Keratinocyte (primary cell): ENCODE measurements around the gene HBA1. TPM values are rescaled to one million over a fixed set of nuclear protein-coding genes. Genes with fewer than 3 reads are reported as not detected.

Source experiments
- DNase-seq: peaks from one replicate; pipeline ENCODE4 v3.0.0-alpha.2; 2011; ENCODE audit warnings: low read depth, missing footprints, low spot score
- FAIRE-seq: peaks from 2 replicates; lab custom pipeline; 2011; peaks lifted over from hg19 to GRCh38; lab: Jason Lieb, UNC
- H2AFZ ChIP-seq: 2 replicates; pipeline ENCODE4 v1.6.0; 2012; ENCODE audit warnings: low read length, control low read depth, inconsistent platforms; ENCODE audit not compliant: control insufficient read depth
- H3K27ac ChIP-seq: 2 replicates; pipeline ENCODE4 v1.5.1; 2011; ENCODE audit warnings: low read length; ENCODE audit not compliant: control insufficient read depth, insufficient read depth
- H3K27me3 ChIP-seq: 3 replicates; pipeline ENCODE4 v1.6.0; 2011; ENCODE audit warnings: low read length; ENCODE audit not compliant: control insufficient read depth, insufficient read depth; ENCODE audit errors: extremely low read depth
- H3K36me3 ChIP-seq, 2 experiments: 2 replicates in 1 of 2; 3 replicates in 1 of 2; pipeline ENCODE4 v1.5.1; 2011; ENCODE audit warnings: low read length in 2 of 2, mild to moderate bottlenecking in 1 of 2; ENCODE audit not compliant: control insufficient read depth in 2 of 2, insufficient read depth in 2 of 2; ENCODE audit errors: extremely low read depth in 1 of 2
- H3K4me1 ChIP-seq: 3 replicates; pipeline ENCODE4 v1.5.1; 2011; ENCODE audit warnings: low read length; ENCODE audit not compliant: control insufficient read depth, insufficient read depth; ENCODE audit errors: extremely low read depth
- H3K4me2 ChIP-seq: 3 replicates; pipeline ENCODE4 v1.6.0; 2011; ENCODE audit warnings: low read depth, low read length; ENCODE audit not compliant: control insufficient read depth, insufficient read depth; ENCODE audit errors: extremely low read depth
- H3K4me3 ChIP-seq, 3 experiments: fragments of 200-600 bp in 1 of 3; sonication (generic) in 1 of 3; 2 replicates in 2 of 3; 3 replicates in 1 of 3; pipeline ENCODE4 v1.5.1; 2011 to 2016; ENCODE audit warnings: low read length in 3 of 3, mild to moderate bottlenecking in 3 of 3, control low read depth in 2 of 3, inconsistent platforms in 1 of 3, low read depth in 1 of 3, mixed read lengths in 1 of 3, mixed run types in 1 of 3, moderate library complexity in 1 of 3; ENCODE audit not compliant: control insufficient read depth in 2 of 3, insufficient read depth in 2 of 3; ENCODE audit errors: extremely low read depth in 1 of 3
- H3K79me2 ChIP-seq: 2 replicates; pipeline ENCODE4 v1.6.0; 2012; ENCODE audit warnings: low read length; ENCODE audit not compliant: control insufficient read depth, insufficient read depth
- H3K9ac ChIP-seq: 3 replicates; pipeline ENCODE4 v1.6.0; 2011; ENCODE audit warnings: low read length; ENCODE audit not compliant: control insufficient read depth, insufficient read depth; ENCODE audit errors: extremely low read depth
- H3K9me1 ChIP-seq: 3 replicates; pipeline ENCODE4 v1.6.0; 2011; ENCODE audit warnings: low read length; ENCODE audit not compliant: control insufficient read depth, insufficient read depth; ENCODE audit errors: extremely low read depth
- H3K9me3 ChIP-seq: 2 replicates; pipeline ENCODE4 v1.5.1; 2012; ENCODE audit warnings: low read depth, low read length; ENCODE audit not compliant: control insufficient read depth
- H4K20me1 ChIP-seq: 3 replicates; pipeline ENCODE4 v1.6.0; 2011; ENCODE audit warnings: low read length; ENCODE audit not compliant: control insufficient read depth, insufficient read depth; ENCODE audit errors: extremely low read depth
- CTCF ChIP-seq, 3 experiments: IDR thresholded peaks in 1 of 3; conservative IDR thresholded peaks in 1 of 3; optimal IDR thresholded peaks in 1 of 3; 2 replicates in 2 of 3; 3 replicates in 1 of 3; pipeline versions ENCODE3 to v1.5.1; 2011; ENCODE audit warnings: low read length in 3 of 3, mild to moderate bottlenecking in 3 of 3, moderate library complexity in 2 of 3, control low read depth in 1 of 3, inconsistent platforms in 1 of 3; ENCODE audit not compliant: insufficient read depth in 2 of 3; ENCODE audit errors: extremely low read depth in 1 of 3
- EZH2 ChIP-seq: IDR thresholded peaks from one replicate; pipeline ENCODE4 v1.6.1; 2012; ENCODE audit warnings: inconsistent platforms, mild to moderate bottlenecking, low read length, moderate library complexity
- dilution Hi-C: fragments of 300-500 bp; cut with MboI; formaldehyde crosslinking; loops from one replicate; pipeline ENCODE4 v1.7.0; 2020; ENCODE audit warnings: low sequenced_read_pairs; ENCODE audit not compliant: extremely low pct_ligation_motif_present
- polyA plus RNA-seq, 5 experiments: library from polyadenylated mRNA; depleted of rRNA in 3 of 5; stranded (reverse) in 3 of 5; stranded (forward) in 1 of 5; unstranded in 1 of 5; fragments of >200 nt; gene quantifications; 1 replicate in 1 of 5; 2 replicates in 3 of 5; 3 replicates in 1 of 5; pipeline versions ENCODE4 v1.2.1 to v1.2.3, GENCODE V29; 2011 to 2012; ENCODE audit warnings: missing spikeins in 2 of 5, low read depth in 1 of 5, low replicate concordance in 1 of 5

Gene HBA1
- polyA plus RNA-seq, 1 donor (not counting 4 experiments of a cell fraction or from before 2014, with no cell fraction given), result 0.24 TPM

GRCh38 chr16:181565-182021 lies 5.1 kb downstream of the HBA1 start:
- no peak for DNase-seq
- peaks cover 41% of the 10 kb centered on the region for H3K27me3 ChIP-seq
- H3K27ac ChIP-seq, result no peak overlapping the region
- H2AFZ ChIP-seq, result no peak overlapping the region
- H3K4me1 ChIP-seq, result peaks cover 8% of the 10 kb centered on the region
- H3K36me3 ChIP-seq, result peaks cover 0 to 6% of the 10 kb centered on the region in 2 experiments
- H3K9me1 ChIP-seq, result no peaks in the 10 kb centered on the region
- no peaks in the 10 kb centered on the region for H4K20me1 ChIP-seq
- dilution Hi-C loops, result no loop called here
- H3K4me3 ChIP-seq, result no peak overlapping the region
- no peak overlapping the region for H3K9ac ChIP-seq
- H3K9me3 ChIP-seq, result no peaks in the 10 kb centered on the region
- H3K79me2 ChIP-seq, result no peaks in the 10 kb centered on the region
- H3K4me2 ChIP-seq, result peak overlapping the region; percentile 83
- peak; percentile 67 to 95 (median 93) for TF ChIP-seq CTCF (optimal IDR thresholded peaks at IDR 0.05 in 1 of 3, IDR thresholded peaks at IDR 0.05 in 1 of 3, conservative IDR thresholded peaks at IDR 0.05 in 1 of 3; ENCODE audit: extremely low read depth in 1 of 3, insufficient read depth in 2 of 3, low read length in 3 of 3)
- no peak for TF ChIP-seq EZH2
- peak; percentile 20 for FAIRE-seq

- no peak overlapping the region for H3K4me2 ChIP-seq
- dilution Hi-C loops, result no loop called here
- H2AFZ ChIP-seq, result no peak overlapping the region
- H3K9me1 ChIP-seq, result no peaks in the 10 kb centered on the region
- no peak for FAIRE-seq
- H3K4me3 ChIP-seq, result no peak overlapping the region
- peaks cover 6 to 11% of the 10 kb centered on the region in 2 experiments for H3K36me3 ChIP-seq
- DNase-seq, result no peak
- no peaks in the 10 kb centered on the region for H3K79me2 ChIP-seq
- no peak overlapping the region for H3K27ac ChIP-seq
- peaks cover 29% of the 10 kb centered on the region for H3K27me3 ChIP-seq
- no peaks in the 10 kb centered on the region for H4K20me1 ChIP-seq
- TF ChIP-seq EZH2, result no peak
- no peak for TF ChIP-seq CTCF (optimal IDR thresholded peaks at IDR 0.05 in 1 of 3, IDR thresholded peaks at IDR 0.05 in 1 of 3, conservative IDR thresholded peaks at IDR 0.05 in 1 of 3; ENCODE audit: extremely low read depth in 1 of 3, insufficient read depth in 2 of 3, low read length in 3 of 3)
- no peaks in the 10 kb centered on the region for H3K9me3 ChIP-seq
- H3K4me1 ChIP-seq, result peaks cover 8% of the 10 kb centered on the region
- H3K9ac ChIP-seq, result no peak overlapping the region
Measured at GRCh38 chr16:183005-183404, 6.5 kb downstream of the HBA1 start.
